HG03521 (cell line): ENCODE data around the gene ARHGAP10.

Experiments
- ATAC-seq: cut with Tn5 transposase; IDR thresholded peaks from one replicate; pipeline ENCODE4 v1.9.1; 2021; ENCODE audit warnings: mild to moderate bottlenecking, moderate library complexity; ENCODE audit not compliant: unreplicated experiment

Gene ARHGAP10

DNA sequence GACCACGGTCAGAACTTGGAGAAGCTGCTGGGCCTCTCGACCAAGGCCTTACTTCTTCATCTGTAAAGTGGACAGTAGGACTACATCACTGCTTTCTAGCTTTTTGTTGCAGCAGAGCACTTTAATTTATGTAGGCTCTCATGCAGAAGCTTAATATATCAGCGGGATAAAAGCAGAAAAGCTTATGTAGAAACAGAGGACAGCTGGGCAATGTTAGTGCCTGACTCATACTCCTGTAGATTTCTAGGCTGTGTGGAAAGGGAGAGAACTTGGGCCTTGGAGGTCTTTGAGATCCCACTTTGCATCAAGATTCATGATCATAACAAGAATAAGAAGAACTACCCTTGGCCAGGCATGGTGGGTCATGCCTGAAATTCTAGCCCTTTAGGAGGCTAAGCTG is 91.2 kb downstream of the ARHGAP10 start:
- ATAC-seq, result no peak

DNA sequence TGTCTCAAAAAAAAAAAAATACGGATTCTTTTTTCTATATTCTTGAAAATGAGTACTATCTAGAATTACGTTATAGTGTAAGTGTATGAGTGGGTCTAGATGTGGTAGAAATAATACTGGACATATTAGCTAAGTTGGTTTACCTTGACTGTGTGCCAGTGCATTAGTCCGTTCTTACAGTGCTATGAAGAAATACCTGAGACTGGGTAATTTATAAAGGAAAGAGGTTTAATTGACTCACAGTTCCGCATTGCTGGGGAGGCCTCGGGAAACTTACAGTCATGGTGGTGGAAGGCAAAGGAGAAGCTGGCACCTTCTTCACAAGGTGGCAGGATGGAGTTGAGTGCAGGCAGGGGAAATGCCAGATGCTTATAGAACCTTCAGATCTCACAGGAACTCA is 92.4 kb downstream of the ARHGAP10 start:
- no peak for ATAC-seq

DNA sequence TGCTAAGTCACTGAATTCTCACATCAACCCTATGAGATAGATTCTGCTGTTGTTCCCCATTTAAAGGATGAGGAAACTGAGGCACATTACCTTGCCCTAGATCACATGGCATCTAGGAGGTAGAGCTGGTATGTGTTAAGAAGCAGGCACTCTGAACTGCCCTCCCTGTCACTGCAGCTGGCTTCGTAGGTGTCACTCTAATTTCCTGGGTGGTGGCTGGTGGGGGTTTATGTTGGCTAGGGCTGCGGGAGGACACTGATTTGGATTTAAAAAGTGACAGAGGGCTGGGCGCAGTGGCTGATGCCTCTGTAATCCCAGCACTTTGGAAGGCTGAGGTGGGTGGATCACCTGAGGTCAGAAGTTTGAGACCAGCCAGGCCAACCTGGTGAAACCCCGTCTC is 93.0 kb downstream of the ARHGAP10 start:
- ATAC-seq, result no peak

DNA sequence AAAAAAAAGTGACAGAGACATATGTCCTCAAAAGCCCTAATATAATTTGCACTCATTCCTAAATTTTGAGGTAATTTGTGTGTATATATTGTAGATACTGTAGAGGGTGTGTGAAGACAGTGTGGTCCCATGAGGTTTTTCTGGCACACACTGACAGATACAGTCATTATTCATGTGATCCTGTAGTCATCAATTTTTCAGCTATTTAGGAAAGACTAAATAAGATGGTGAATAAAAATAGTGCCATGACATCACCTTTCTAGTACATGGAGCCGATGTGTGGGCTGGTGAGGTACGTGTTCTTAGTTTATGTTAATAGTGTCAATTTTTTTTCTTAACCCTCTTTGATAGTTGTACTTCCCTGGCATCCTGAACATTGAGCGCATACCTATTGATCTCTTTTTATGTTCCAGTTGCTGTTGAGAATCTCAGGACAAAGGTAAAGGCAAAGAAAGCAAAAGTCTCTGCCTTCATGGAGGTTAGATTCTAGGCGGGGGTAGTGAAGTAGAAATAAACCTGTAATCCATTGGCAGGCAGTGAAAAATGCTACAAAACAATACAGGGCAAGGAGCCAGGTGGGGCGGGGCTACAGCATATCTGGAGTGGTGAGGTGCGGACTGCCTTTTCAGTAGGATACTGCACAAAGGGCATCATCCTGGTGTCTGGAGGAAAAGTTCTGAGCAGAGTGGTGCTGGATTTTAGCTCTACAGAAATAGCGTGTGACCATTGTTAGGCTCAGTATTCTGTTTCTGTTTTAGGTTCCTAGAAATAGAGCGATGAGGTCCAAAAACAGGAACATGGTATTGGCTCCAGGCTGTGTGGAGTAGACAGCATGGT is 93.8 kb downstream of the ARHGAP10 start:
- ATAC-seq, result no peak

DNA sequence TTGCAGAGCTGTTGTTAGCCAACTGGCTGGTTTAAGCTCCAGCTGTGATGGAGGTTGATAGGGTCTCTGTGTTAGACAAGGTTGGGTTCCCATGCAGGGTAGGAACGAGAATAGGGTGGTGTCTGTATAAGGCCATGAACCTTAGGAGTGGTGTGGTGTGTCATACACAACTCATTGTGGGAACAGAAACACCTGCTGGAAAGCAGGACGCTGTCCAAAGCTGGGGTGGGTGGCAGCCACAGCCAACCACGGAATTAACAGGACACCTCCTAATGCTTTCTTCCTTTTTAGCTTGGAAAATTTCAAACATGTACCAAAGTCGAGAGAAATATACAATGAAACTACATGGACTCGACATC is 94.4 kb downstream of the ARHGAP10 start:
- ATAC-seq, result no peak

DNA sequence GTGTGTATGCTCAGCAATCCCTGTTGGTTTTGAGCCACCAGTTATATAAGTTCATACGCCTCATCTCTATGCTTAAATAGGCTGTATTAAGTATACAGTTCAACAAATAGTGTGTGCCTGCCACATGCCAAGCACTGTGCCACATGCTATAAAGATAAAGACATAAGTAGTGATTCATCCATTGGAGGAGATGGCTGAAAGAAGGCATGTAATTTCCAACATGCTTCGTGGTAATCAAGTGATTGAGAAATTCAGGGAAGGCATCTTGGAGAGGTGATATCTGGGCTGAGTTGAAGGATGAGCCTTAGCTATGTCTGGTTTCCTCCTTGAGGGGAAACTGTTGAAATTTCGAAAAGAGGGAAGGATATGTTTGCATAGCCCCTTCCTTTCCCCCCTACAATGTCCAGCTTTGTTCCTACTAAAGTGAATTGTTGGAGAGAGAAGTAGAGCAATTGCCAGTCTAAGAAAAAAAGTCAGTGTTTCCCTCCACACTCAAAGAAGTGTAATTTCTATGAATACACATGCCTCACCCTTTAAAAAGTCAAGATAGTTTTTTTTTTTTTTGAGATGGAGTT is 96.5 kb downstream of the ARHGAP10 start:
- no peak for ATAC-seq

DNA sequence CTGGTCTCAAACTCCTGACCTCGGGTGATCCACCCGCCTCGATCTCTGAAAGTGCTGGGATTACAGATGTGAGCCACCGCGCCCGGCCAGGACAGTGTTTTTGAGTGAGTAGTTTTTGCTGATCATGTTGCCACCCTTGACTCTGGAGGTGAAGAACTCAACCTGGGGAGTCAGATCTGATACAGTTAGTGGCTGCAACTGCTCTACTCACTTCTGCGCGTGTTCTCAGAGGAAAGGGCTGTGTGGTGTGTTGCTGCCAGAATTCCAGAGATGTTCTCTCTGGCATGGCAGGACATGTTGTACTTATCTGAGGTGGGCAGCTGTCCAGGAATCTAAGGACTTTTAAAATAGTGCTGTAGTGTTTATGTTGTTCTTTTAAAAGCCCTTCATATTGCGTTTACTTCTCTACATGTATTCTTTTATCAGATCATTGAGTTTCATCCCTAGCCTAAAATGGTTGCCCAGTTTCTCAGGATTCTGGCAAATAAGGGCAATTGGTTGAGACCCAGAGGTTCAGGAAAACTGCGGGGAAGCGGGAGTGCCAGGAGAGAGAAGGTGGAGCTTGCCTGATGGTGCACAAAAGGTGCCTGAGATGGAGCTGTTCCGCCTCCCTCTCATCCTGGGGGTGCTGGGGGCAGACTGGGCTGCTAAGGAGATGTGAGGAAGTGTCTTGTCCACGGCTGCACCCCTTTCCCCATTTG is 97.7 kb downstream of the ARHGAP10 start:
- no peak for ATAC-seq

DNA sequence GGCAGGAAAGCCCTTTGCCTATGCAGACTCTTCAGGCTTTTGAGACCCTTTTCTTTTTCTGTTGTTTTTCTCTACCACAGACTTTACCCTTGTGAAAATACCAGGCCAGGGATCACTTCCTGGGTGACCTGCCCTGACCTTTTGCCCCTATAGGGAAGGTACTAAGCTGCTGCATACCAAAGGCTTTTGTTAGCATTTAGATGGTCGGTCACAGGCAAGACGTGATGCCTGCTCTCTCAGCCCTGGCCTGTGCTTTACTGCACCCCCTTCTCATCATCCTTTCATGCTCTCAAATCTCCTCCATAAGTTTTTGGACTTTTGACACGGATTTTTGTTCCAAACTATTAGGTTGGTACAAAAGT is 98.2 kb downstream of the ARHGAP10 start:
- ATAC-seq, result no peak

DNA sequence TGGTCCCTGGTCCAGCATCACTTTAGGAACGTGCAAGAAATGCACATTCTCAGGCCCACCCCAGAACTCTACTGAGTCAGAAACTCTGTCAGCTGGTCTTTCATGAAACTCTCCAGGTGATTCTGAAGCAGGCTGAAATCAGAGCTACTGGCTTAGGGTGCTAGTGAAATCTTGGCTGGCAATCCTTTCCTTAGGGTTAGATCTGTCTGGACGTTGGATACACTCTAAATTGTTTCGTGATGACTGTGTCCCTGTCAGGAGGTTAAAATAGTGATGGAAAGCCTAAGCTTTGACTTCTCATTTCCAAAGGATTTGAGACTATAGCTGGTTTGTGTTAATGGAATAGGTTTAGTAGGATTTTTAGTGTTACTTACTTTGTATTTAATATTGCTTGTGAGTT is 99.1 kb downstream of the ARHGAP10 start:
- ATAC-seq, result no peak

DNA sequence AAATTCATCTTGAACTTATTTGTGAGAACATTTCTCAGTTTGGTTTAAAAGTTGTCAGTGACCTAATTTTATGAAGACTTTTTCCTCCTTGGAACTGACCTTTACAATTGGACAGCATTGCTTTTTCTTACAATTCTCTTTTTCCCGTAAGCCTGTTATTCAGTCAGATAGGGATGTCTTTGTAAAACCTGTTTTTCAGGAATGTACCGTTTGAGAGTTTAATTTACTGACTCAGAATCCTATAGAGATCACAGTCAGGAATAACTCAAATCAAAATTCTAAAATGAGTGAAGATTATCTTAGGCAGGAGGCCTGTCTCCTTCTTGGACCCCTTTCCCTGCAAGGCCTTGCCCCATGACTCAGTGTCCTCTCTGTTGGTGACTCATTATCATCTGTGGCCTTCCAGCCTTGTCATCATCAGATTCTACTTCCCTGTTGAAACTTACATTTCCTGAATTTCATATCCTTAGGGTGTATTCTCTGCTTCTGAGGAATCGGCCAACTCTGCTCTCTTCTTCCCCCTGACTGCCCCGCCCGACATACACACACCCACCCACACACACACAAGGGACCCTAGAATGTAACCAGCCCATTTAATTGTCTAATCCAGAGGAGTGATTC is 99.8 kb downstream of the ARHGAP10 start:
- ATAC-seq, result no peak

DNA sequence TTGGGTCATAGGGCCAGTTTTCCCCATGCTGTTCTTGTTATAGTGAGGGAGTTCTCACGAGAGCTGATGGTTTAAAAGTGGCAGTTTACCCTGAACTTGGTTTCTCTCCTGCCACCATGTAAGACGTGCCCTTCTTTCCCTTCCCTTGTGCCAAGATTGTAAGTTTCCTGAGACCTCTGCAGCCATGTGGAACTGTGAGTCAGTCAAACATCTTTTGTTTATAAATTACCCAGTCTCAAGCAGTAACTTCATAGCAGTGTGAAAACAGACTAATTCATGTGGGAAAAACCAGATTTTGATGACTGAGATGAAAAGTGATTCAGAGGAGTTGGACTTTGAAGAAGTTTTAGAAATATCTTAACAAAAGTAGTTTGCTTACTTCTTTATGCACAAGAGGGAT is 101.4 kb downstream of the ARHGAP10 start:
- ATAC-seq, result no peak

DNA sequence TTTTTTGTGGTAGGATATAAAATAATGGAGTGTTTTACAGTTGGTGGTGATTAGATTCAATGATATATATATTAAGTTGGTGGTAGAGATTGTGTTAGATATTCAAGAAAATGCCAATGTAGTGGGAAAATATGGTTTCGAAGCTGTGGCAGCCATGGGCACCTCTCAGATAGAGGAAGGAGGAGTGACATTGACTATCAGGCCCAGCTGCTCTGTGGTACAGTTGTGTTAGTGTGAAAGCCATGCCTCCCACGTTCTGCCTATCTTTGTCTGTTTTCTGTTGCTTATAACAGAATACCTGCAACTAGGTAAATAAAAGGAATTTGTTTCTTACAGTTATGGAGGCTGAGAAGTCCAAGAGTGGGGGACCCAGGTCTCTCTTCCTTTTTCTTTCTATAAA is 101.9 kb downstream of the ARHGAP10 start:
- no peak for ATAC-seq

DNA sequence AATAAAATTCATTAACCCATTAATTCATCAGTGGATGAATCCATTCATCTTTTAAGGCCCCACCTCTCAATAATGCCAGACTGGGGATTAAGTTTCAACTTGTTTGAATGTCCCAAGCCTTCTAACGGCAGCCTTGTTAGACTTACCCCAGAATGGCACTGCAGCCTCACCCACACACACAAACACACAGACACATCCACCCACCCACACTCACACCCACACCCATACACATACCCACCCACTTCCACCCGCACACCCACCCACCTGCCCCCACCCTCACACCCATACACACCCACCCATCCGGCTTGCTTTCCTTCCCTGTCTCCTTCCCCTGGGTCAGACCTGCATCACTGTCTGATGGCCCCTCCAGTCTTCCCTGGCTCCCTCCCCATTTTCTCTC is 102.6 kb downstream of the ARHGAP10 start:
- ATAC-seq, result no peak

DNA sequence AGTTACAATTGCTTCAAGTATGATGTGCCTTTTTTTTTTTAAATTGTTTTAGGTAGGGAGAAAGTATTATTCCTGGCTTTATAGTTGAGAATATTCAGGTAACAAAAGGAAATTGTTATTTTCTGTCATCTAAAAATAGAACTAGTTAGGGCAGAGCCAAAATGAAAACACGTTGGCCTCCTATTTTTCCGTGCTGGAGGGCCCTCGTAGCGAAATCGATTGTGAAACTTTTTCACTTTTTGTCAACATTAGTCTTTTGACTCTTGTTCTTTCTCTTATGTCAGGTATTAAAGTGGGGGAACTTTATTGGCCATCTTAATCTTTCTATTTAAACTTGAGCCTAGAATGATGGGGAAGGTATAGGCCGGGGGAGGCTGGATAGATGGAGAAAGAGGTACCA is 104.9 kb downstream of the ARHGAP10 start:
- ATAC-seq, result no peak

DNA sequence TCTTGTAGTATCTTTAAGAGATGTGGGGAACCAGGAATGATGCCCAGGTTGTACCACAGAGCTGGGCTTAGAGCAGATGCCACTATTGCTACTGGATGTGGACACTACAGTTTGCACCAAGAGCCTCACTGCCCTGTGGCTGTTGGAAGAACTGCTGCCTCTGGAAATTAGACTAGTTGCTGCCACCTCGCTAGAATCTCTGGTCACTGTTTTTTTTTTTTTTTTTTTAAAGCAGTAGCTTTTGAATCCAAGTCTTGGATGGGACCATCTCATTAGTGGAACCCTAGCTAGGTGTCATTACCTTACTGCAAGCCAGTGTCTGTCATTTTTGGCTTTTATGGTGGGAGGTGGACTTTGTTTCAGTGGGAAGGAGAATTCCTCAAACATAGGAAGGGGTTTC is 105.5 kb downstream of the ARHGAP10 start:
- ATAC-seq, result no peak

DNA sequence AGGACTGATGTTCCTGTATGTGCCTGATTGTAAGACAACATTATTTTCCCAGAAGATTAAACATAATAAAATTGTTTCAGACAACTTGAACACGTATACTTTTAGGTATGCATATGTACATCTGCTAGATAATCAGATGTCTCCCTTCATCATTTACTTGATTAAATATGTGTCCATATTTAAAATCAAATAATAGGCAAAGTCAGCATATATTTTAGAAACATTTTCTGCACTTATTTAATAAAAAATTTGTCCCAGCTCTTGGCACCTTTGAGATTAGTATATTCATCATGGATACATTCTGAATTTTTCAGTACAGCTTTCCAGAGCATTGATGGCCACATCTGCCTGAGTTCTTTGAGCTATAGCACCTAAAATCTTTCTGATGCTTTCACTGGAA is 106.0 kb downstream of the ARHGAP10 start:
- no peak for ATAC-seq

DNA sequence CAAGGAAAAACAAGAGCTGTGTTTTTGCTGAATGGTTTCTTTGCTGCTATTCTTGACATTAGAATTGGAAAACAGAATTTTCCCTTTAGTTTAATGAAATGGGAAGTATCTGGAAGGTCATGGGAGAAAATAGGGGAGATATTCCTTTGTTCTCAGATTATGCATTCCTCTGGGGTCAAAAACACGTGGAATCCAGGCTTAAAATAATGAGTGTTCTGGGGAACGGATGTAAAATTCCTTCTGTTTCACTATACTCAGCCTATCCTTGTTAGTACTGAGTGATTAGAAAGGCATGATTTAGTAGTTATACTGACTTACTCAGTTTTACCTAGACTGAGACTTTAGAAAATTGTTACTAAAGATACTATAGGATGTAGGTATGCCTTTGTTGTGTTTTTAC is 107.3 kb downstream of the ARHGAP10 start:
- no peak for ATAC-seq

DNA sequence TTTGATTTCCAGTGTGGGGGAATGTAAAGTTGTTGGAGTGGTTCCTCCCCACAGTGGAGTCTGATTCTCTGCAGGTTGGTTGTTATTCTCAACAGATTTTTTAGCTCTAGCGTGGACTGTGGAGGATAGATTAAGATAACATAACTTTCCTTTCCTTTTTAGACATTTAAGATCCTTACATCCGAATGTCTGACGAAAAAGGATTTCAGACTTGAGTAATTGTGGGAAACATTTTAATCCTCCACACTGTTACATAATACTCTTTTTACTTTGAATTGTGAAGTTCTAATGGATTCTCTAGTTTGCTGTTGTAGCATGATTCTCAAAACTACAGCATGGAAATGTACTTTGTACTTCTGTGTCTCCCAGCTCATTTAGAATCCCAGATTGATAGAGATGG is 107.8 kb downstream of the ARHGAP10 start:
- ATAC-seq, result no peak

DNA sequence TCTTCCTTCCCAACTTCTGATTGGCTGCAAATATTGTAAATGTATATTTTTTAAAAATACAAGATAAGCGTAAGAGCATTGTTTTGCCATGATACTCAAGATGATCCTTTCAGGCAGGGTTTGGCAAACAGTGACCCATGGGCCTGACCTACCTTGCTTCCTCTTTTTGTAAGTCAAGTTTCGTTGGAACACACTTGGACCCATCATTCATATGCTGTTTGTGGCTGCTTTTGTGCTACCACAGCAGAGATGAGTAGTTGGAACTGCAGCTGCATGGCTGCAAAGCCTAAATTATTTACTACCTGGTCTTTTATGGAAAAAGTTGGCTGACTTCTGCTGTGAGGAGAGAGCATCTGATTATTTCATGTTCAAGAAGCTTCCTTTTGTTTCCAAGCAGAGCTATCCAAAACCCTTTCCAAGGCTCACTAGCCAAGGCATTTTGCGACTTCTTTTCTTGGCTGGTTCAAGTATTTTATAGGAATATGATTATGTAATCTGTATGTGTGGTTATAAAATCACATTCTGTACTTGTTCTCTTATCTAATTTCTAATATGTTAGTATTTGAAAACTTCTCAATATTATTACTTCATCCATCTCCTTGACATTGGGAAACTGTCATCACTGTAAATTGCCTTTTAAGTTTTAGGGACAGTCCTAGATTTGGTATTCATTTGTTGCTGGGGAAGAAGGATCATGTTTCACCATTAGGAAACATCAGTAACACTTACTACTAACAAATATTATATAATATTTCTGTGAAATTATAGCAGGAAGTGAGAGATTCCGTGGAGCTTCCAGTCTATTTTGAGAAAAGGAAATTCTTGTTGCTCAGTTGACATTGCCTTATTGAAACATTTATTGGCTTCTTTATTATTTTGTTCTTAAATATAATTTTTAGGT is 109.2 kb downstream of the ARHGAP10 start:
- peak; percentile 63 for ATAC-seq

DNA sequence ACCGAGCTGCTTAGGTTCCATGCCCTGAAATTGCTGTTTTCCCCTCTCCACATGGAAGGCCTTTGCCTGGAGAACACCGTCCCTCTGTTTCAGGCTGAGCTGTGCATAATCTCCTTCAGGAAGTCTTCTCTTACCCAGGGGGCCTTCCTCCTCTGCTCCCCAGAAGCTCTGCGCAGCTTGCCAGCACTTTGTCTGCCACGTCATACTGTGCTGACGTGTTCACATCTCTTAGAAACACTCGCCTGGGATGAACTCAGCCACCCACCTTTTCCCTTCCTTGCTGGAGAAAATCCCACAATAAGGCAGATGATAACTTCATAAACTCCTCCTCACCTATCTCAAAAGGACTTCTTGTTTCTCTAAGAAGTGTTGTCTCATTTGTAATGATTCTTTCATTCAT is 110.7 kb downstream of the ARHGAP10 start:
- no peak for ATAC-seq

DNA sequence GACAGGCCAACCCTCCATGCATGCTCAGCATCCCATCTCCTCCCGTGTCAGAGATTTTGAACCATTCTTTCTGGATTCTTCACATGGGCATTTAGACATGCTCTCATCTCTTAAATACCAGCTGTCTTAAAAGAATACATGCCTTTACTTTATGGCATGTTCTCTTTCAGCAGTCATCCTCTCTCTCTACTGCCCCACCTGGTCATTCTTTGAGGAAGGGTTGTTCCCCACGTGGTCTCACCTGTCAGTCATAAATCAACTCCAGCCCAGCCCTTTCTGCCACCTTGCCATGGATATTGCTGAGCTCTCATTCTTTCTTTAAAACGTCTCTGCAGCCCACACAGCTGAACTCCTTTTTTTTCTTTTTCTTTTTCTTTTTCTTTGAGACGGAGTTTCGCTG is 111.3 kb downstream of the ARHGAP10 start:
- peak; percentile 40 for ATAC-seq
